WTC11 (cell line): ENCODE measurements around the gene TLE2. TPM values are rescaled to one million over a fixed set of nuclear protein-coding genes. Genes with fewer than 3 reads are reported as not detected.
A peak's percentile ranks its signal among the peaks of the same experiment; 100 is the strongest.

Experiments
- ATAC-seq: fragments of 200-7000 bp; cut with Tn5 transposase; 2 replicates; pipeline ENCODE4 v1.10.0; 2021; ENCODE audit warnings: mild to moderate bottlenecking, moderate library complexity
- CTCF ChIA-PET: fragments of 300-600 bp; sonication (Branson Sonifier 250); formaldehyde crosslinking; loops from one replicate; lab custom pipeline; 2021; ENCODE audit warnings: antibody characterized with exemption; lab: Charles Lee
- POLR2A ChIA-PET: fragments of 350-600 bp; sonication (Branson Sonifier 250); formaldehyde crosslinking; loops from one replicate; lab custom pipeline; 2021; ENCODE audit warnings: antibody characterized with exemption; lab: Charles Lee
- DNase-seq: peaks from one replicate; pipeline ENCODE4 v3.0.0; 2021; ENCODE audit warnings: low spot score
- H3K27ac Mint-ChIP-seq: 2 replicates; pipeline ENCODE4 v1.8.0; 2021; ENCODE audit warnings: mixed read lengths
- H3K27me3 Mint-ChIP-seq: 2 replicates; pipeline ENCODE4 v1.8.0; 2021; ENCODE audit warnings: low read depth, mild to moderate bottlenecking, moderate library complexity, mixed read lengths
- H3K36me3 Mint-ChIP-seq: 2 replicates; pipeline ENCODE4 v1.8.0; 2021; ENCODE audit warnings: mixed read lengths
- H3K4me1 Mint-ChIP-seq: 2 replicates; pipeline ENCODE4 v1.8.0; 2022; ENCODE audit warnings: mixed read lengths
- H3K4me3 Mint-ChIP-seq: 2 replicates; pipeline ENCODE4 v1.8.0; 2021; ENCODE audit warnings: mild to moderate bottlenecking, moderate library complexity, mixed read lengths
- H3K9me3 Mint-ChIP-seq: 2 replicates; pipeline ENCODE4 v1.8.0; 2021; ENCODE audit warnings: mixed read lengths
- ERG ChIP-seq: fragments of 250-450 bp; sonication (Bioruptor Pico); IDR thresholded peaks from 2 replicates; pipeline ENCODE4 v1.8.0; 2021; ENCODE audit warnings: mild to moderate bottlenecking
- GABPB1 ChIP-seq: sonication (generic); formaldehyde crosslinking; IDR thresholded peaks from 2 replicates; pipeline ENCODE4 v1.8.1; 2023; ENCODE audit warnings: mild to moderate bottlenecking, missing genetic modification reagents
- HMGA2 ChIP-seq: fragments of 250-450 bp; sonication (Bioruptor Pico); IDR thresholded peaks from 2 replicates; pipeline ENCODE4 v1.4.0; 2021; ENCODE audit warnings: mild to moderate bottlenecking, moderate library complexity
- IRF2 ChIP-seq: sonication (generic); formaldehyde crosslinking; IDR thresholded peaks from 2 replicates; pipeline ENCODE4 v1.8.0; 2022; ENCODE audit warnings: low read depth, missing genetic modification reagents, borderline replicate concordance
- KAT7 ChIP-seq: sonication (generic); formaldehyde crosslinking; IDR thresholded peaks from 2 replicates; pipeline ENCODE4 v1.8.1; 2023; ENCODE audit warnings: missing genetic modification reagents, mild to moderate bottlenecking, borderline replicate concordance
- MAX ChIP-seq: sonication (generic); formaldehyde crosslinking; IDR thresholded peaks from 2 replicates; pipeline ENCODE4 v1.8.0; 2022; ENCODE audit warnings: mild to moderate bottlenecking, missing genetic modification reagents
- NFE2L1 ChIP-seq: sonication (generic); formaldehyde crosslinking; IDR thresholded peaks from 2 replicates; pipeline ENCODE4 v1.8.1; 2023; ENCODE audit warnings: missing genetic modification reagents
- NFYB ChIP-seq: sonication (generic); formaldehyde crosslinking; conservative IDR thresholded peaks from 2 replicates; pipeline ENCODE4 v1.8.0; 2022; ENCODE audit warnings: low read depth, missing genetic modification reagents
- NR1H2 ChIP-seq: sonication (generic); formaldehyde crosslinking; IDR thresholded peaks from 2 replicates; pipeline ENCODE4 v1.9.0; 2021; ENCODE audit warnings: mild to moderate bottlenecking, moderate library complexity, missing genetic modification reagents
- NR2C2 ChIP-seq: sonication (generic); formaldehyde crosslinking; IDR thresholded peaks from 2 replicates; pipeline ENCODE4 v1.8.0; 2022; ENCODE audit warnings: mild to moderate bottlenecking, missing genetic modification reagents
- PRDM15 ChIP-seq: sonication (generic); formaldehyde crosslinking; IDR thresholded peaks from 2 replicates; pipeline ENCODE4 v1.8.0; 2022; ENCODE audit warnings: missing genetic modification reagents
- PRRX2 ChIP-seq: fragments of 250-450 bp; sonication (Bioruptor Pico); IDR thresholded peaks from 2 replicates; pipeline ENCODE4 v1.8.0; 2021; ENCODE audit warnings: mild to moderate bottlenecking
- RORB ChIP-seq: fragments of 250-450 bp; sonication (Bioruptor Pico); IDR thresholded peaks from 2 replicates; pipeline ENCODE4 v1.9.0; 2021; ENCODE audit warnings: mild to moderate bottlenecking
- SMAD3 ChIP-seq: sonication (generic); formaldehyde crosslinking; IDR thresholded peaks from 2 replicates; pipeline ENCODE4 v1.8.0; 2022; ENCODE audit warnings: missing genetic modification reagents, mild to moderate bottlenecking, borderline replicate concordance
- SMAD4 ChIP-seq: sonication (generic); formaldehyde crosslinking; IDR thresholded peaks from 2 replicates; pipeline ENCODE4 v1.8.0; 2022; ENCODE audit warnings: mild to moderate bottlenecking, missing genetic modification reagents
- USF2 ChIP-seq: sonication (generic); formaldehyde crosslinking; IDR thresholded peaks from 2 replicates; pipeline ENCODE4 v1.8.1; 2023; ENCODE audit warnings: mild to moderate bottlenecking, missing genetic modification reagents, moderate library complexity
- ZNF671 ChIP-seq: fragments of 250-450 bp; sonication (Bioruptor Pico); IDR thresholded peaks from 2 replicates; pipeline ENCODE4 v1.8.0; 2021; ENCODE audit warnings: mild to moderate bottlenecking
- total RNA-seq: library from RNA; stranded (reverse); gene quantifications from 3 replicates; pipeline ENCODE4 v1.2.3, GENCODE V29; 2021
- TF ChIP-seq, protein P1 (sequence below): sonication (generic); formaldehyde crosslinking; IDR thresholded peaks from 2 replicates; pipeline ENCODE4 v1.8.1; 2023; ENCODE audit warnings: mild to moderate bottlenecking, moderate library complexity, missing genetic modification reagents
- TF ChIP-seq, protein P2 (sequence below): sonication (generic); formaldehyde crosslinking; IDR thresholded peaks from 2 replicates; pipeline ENCODE4 v1.8.1; 2022; ENCODE audit warnings: low read depth, missing genetic modification reagents, borderline replicate concordance

Gene TLE2
- total RNA-seq, 1 experiment from 2014 or later: 20.0 TPM

- Mint-ChIP-seq H3K27me3 (peaks cover 69% of the 10 kb centered on the region), H3K27ac (peak overlapping the region; percentile 89; the same call in 1 of the 2 replicates), H3K4me1 (peaks cover 27% of the 10 kb centered on the region), H3K9me3 (no peaks in the 10 kb centered on the region), H3K36me3 (no peaks in the 10 kb centered on the region), H3K4me3 (peak overlapping the region; percentile 86)
- TF ChIP-seq SMAD3 (CRISPR knock-in tag) (0 out of 2 replicates have a peak, but pooled peaks have one; percentile 22), KAT7 (CRISPR knock-in tag) (no peak), GABPB1 (CRISPR knock-in tag) (0 out of 2 replicates have a peak, but pooled peaks have one; percentile 4)
- ATAC-seq (peak; percentile 3), DNase-seq (no peak)
- CTCF ChIA-PET: interaction anchor here (0.6 to 3.8 kb wide), 21 partner anchors 11 to 468 kb away, joined by 3 to 45 read pairs (median 10); partner anchors contain the start of gene TLE6
- POLR2A ChIA-PET: interaction anchor here (0.6 to 1.8 kb wide), 14 partner anchors 10 to 594 kb away, joined by 3 to 17 read pairs (median 4); partner anchors contain the start of gene TLE6
These were observed 5.8 kb upstream of the TLE2 start for GRCh38 chr19:3034656-3035541.

DNA sequence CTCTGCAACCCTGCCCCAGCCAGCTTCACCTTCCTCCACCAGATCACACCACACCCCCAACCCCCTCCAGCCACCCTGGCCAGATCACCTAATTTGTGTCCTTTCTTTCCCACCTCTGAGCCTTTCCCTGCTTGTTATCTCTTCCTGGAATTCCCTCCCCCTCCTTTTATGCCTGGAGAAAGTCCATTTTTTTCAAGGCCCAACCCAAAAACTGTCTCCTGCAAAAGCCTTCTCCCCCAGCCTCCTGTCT lies 5.3 kb upstream of the TLE2 start:
- CTCF ChIA-PET: interaction anchor here (2.6 to 3.8 kb wide), 7 partner anchors 12 to 95 kb away, joined by 11 to 45 read pairs (median 24); no protein-coding TSS in a partner anchor
- H3K4me3 Mint-ChIP-seq: peak overlapping the region; percentile 86; the same call in 1 of the 2 replicates
- ATAC-seq: no peak
- H3K27ac Mint-ChIP-seq: no peak overlapping the region
- DNase-seq: no peak
- no peaks in the 10 kb centered on the region for H3K9me3 Mint-ChIP-seq
- peaks cover 22% of the 10 kb centered on the region for H3K4me1 Mint-ChIP-seq
- H3K27me3 Mint-ChIP-seq: peaks cover 69% of the 10 kb centered on the region
- no peaks in the 10 kb centered on the region for H3K36me3 Mint-ChIP-seq
- POLR2A ChIA-PET: interaction anchor here (0.8 to 1.8 kb wide), 3 partner anchors 9 to 57 kb away, joined by 3 to 9 read pairs (median 5); partner anchors contain the start of gene TLE6
- no peak for TF ChIP-seq ERG (CRISPR knock-in tag)
- no peak for TF ChIP-seq NFE2L1 (CRISPR knock-in tag)
- TF ChIP-seq, protein P1, sequence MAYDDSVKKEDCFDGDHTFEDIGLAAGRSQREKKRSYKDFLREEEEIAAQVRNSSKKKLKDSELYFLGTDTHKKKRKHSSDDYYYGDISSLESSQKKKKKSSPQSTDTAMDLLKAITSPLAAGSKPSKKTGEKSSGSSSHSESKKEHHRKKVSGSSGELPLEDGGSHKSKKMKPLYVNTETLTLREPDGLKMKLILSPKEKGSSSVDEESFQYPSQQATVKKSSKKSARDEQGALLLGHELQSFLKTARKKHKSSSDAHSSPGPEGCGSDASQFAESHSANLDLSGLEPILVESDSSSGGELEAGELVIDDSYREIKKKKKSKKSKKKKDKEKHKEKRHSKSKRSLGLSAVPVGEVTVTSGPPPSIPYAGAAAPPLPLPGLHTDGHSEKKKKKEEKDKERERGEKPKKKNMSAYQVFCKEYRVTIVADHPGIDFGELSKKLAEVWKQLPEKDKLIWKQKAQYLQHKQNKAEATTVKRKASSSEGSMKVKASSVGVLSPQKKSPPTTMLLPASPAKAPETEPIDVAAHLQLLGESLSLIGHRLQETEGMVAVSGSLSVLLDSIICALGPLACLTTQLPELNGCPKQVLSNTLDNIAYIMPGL (CRISPR knock-in tag): no peak
- TF ChIP-seq NR2C2 (CRISPR knock-in tag): no peak
- no peak for TF ChIP-seq SMAD4 (CRISPR knock-in tag)
- no peak for TF ChIP-seq MAX (CRISPR knock-in tag)
- no peak for TF ChIP-seq PRRX2 (CRISPR knock-in tag)
- no peak for TF ChIP-seq USF2 (CRISPR knock-in tag)
- no peak for TF ChIP-seq HMGA2
- TF ChIP-seq PRDM15: no peak
- TF ChIP-seq, protein P2, sequence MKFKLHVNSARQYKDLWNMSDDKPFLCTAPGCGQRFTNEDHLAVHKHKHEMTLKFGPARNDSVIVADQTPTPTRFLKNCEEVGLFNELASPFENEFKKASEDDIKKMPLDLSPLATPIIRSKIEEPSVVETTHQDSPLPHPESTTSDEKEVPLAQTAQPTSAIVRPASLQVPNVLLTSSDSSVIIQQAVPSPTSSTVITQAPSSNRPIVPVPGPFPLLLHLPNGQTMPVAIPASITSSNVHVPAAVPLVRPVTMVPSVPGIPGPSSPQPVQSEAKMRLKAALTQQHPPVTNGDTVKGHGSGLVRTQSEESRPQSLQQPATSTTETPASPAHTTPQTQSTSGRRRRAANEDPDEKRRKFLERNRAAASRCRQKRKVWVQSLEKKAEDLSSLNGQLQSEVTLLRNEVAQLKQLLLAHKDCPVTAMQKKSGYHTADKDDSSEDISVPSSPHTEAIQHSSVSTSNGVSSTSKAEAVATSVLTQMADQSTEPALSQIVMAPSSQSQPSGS (CRISPR knock-in tag): no peak
- TF ChIP-seq IRF2 (CRISPR knock-in tag): no peak
- no peak for TF ChIP-seq NR1H2 (CRISPR knock-in tag)
- TF ChIP-seq NFYB (CRISPR knock-in tag): no peak
- no peak for TF ChIP-seq RORB (CRISPR knock-in tag)
- TF ChIP-seq ZNF671 (CRISPR knock-in tag): no peak
- TF ChIP-seq, all 79 proteins: peak for 0
